Hepatocyte (in vitro differentiated cells): ENCODE results near the gene SPEG.

Experiments used
- CTCF ChIP-seq: fragments of 200-600 bp; sonication (generic); IDR thresholded peaks from 2 replicates; pipeline ENCODE4 v1.5.1; 2016; ENCODE audit warnings: antibody characterized with exemption, mild to moderate bottlenecking; ENCODE audit not compliant: poor library complexity
- EZH2 ChIP-seq: fragments of 200-600 bp; sonication (generic); IDR thresholded peaks from 2 replicates; pipeline ENCODE4 v1.6.1; 2016; ENCODE audit warnings: antibody characterized with exemption, mild to moderate bottlenecking, borderline replicate concordance

GRCh38 chr2:219480004-219480403 lies 45.4 kb downstream of the SPEG start:
- TF ChIP-seq CTCF (no peak), EZH2 (no peak)
